ENCODE data around the gene GAS6. TPM values are rescaled to one million over a fixed set of nuclear protein-coding genes. Genes with fewer than 3 reads are reported as not detected.
"Not testable (repeated sequence)": the region's sequence is repeated elsewhere in the genome, so short reads cannot be mapped to it uniquely, and the experiment has no call there.

Gene GAS6
- total RNA-seq, 1 donor from 2014 or later: 14.8 TPM

DNA sequence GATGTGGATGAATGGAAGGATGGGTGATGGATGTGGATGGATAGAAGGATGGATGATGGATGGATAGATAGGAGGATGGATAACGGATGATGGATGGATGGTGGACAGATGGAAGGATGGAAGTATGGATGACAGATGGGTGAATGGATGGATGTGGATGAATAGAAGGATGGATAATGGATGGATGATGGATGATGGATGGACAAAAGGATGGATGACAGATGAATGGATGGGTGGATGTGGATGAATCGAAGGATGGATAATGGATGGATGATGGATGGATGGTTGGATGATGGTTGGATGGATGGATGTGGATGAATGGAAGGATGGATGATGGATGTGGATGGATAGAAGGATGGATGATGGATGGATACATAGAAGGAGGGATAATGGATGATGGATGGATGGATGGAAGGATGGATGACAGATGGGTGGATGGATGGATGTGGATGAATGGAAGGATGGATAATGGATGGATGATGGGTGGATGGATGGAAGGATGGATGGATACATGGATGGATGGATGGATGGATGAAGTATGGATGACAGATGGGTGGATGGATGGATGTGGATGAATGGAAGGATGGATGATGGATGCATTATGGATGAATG is 65.6 kb downstream of the GAS6 start:
- H3K36me3 Mint-ChIP-seq (ENCODE audit: unreplicated experiment): no peaks in the 10 kb centered on the region
- H3K9me3 Mint-ChIP-seq (ENCODE audit: unreplicated experiment): no peaks in the 10 kb centered on the region
- H3K27ac Mint-ChIP-seq (ENCODE audit: unreplicated experiment): no peak overlapping the region
- DNase-seq (ENCODE audit: extremely low spot score, unreplicated experiment): no peak
- TF ChIP-seq, protein P1, sequence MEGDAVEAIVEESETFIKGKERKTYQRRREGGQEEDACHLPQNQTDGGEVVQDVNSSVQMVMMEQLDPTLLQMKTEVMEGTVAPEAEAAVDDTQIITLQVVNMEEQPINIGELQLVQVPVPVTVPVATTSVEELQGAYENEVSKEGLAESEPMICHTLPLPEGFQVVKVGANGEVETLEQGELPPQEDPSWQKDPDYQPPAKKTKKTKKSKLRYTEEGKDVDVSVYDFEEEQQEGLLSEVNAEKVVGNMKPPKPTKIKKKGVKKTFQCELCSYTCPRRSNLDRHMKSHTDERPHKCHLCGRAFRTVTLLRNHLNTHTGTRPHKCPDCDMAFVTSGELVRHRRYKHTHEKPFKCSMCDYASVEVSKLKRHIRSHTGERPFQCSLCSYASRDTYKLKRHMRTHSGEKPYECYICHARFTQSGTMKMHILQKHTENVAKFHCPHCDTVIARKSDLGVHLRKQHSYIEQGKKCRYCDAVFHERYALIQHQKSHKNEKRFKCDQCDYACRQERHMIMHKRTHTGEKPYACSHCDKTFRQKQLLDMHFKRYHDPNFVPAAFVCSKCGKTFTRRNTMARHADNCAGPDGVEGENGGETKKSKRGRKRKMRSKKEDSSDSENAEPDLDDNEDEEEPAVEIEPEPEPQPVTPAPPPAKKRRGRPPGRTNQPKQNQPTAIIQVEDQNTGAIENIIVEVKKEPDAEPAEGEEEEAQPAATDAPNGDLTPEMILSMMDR (IDR thresholded peaks at IDR 0.05): no peak
- peaks cover under 1% of the 10 kb centered on the region for H3K27me3 Mint-ChIP-seq (ENCODE audit: unreplicated experiment)
- peaks cover 4% of the 10 kb centered on the region for H3K4me1 Mint-ChIP-seq (ENCODE audit: unreplicated experiment)
- no peak overlapping the region for H3K4me3 Mint-ChIP-seq (ENCODE audit: unreplicated experiment)

DNA sequence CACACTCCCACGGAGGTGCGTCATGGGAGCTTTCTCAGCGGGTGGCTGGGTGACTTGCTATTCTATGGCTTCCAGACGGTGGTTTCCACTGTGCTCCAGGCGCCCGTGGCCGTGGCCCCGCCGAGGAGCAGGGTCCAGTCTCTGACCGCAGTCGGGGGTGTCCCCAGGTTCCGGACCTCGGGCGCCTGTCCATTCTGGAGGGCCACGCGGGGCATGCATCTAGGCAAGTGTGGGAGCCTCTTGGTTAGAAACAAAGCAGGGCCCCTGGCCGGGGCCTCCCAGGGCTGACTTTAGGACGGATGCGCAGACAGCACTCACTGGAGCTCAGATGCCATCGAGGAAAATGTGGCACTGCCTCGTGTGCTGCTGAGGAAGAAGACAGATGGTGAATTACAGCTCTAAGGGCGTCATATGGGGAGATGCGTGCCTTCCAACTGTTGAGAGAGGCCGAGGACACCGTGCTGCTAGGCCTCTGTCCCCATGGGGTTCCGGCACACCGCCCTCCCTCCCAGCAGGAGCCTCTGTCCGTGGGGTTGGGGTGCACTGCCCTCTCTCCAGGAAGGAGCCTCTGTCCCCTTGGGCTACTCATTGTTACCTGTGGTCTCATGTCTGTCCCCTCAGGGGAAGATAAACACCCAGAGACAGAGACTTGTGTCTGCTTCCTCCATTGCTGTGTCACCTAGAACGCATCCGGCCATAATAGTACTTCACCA is 66.8 kb downstream of the GAS6 start:
- H3K36me3 Mint-ChIP-seq (ENCODE audit: unreplicated experiment): no peaks in the 10 kb centered on the region
- TF ChIP-seq, protein P1 (IDR thresholded peaks at IDR 0.05): no peak
- DNase-seq (ENCODE audit: extremely low spot score, unreplicated experiment): no peak
- H3K27ac Mint-ChIP-seq (ENCODE audit: unreplicated experiment): no peak overlapping the region
- H3K9me3 Mint-ChIP-seq (ENCODE audit: unreplicated experiment): no peaks in the 10 kb centered on the region
- H3K27me3 Mint-ChIP-seq (ENCODE audit: unreplicated experiment): peaks cover 9% of the 10 kb centered on the region
- H3K4me1 Mint-ChIP-seq (ENCODE audit: unreplicated experiment): peaks cover 1% of the 10 kb centered on the region
- no peak overlapping the region for H3K4me3 Mint-ChIP-seq (ENCODE audit: unreplicated experiment)

DNA sequence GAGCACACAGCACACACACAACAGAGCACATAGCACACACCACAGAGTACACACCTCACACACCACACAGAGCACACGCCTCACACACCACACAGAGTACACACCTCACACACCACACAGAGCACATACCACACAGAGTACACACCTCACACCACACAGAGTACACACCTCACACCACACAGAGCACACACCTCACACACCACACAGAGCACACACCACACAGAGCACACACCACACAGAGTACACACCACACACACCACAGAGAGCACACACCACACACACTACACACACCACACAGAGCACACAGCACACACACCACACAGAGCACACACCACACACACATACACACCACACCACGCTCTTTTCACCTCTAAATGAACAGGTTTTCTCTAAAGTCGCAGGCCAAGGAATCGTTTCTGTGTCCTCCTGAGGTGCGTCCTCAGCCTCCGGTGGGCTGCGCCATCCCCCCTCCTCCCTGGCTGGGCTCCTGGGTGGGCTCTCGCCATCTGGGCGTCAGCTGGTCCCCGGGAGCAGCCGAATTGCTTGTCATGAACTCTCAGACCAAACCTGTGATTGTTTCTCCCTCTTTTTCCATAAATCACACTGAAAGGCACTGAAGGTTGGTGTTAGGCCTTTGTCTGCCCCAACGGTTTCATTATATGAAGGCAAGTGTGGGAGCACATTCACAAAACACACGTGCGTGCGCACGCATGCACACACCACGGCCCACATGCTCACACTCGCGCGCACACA is 67.5 kb downstream of the GAS6 start:
- no peak overlapping the region for H3K27ac Mint-ChIP-seq (ENCODE audit: unreplicated experiment)
- no peaks in the 10 kb centered on the region for H3K4me1 Mint-ChIP-seq (ENCODE audit: unreplicated experiment)
- no peaks in the 10 kb centered on the region for H3K36me3 Mint-ChIP-seq (ENCODE audit: unreplicated experiment)
- no peak overlapping the region for H3K4me3 Mint-ChIP-seq (ENCODE audit: unreplicated experiment)
- DNase-seq (ENCODE audit: extremely low spot score, unreplicated experiment): no peak
- TF ChIP-seq, protein P1 (IDR thresholded peaks at IDR 0.05): no peak
- H3K9me3 Mint-ChIP-seq (ENCODE audit: unreplicated experiment): no peaks in the 10 kb centered on the region
- peaks cover 9% of the 10 kb centered on the region for H3K27me3 Mint-ChIP-seq (ENCODE audit: unreplicated experiment)

DNA sequence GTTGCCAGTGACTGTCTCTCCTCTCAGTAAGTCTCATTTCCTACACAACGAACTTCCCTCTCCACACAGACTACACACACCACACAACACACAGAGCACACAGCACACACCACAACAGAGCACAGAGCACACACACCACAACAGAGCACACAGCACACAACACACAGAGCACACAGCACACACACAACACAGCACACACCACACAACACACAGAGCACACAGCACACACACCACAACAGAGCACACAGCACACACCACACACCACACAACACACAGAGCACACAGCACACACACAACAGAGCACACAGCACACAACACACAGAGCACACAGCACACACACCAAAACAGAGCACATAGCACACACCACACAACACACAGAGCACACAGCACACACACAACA is 68.5 kb downstream of the GAS6 start:
- not testable (repeated sequence) for H3K4me3 Mint-ChIP-seq (ENCODE audit: unreplicated experiment); H3K36me3 Mint-ChIP-seq (ENCODE audit: unreplicated experiment); H3K4me1 Mint-ChIP-seq (ENCODE audit: unreplicated experiment); H3K27ac Mint-ChIP-seq (ENCODE audit: unreplicated experiment); H3K9me3 Mint-ChIP-seq (ENCODE audit: unreplicated experiment); DNase-seq (ENCODE audit: extremely low spot score, unreplicated experiment); H3K27me3 Mint-ChIP-seq (ENCODE audit: unreplicated experiment)

DNA sequence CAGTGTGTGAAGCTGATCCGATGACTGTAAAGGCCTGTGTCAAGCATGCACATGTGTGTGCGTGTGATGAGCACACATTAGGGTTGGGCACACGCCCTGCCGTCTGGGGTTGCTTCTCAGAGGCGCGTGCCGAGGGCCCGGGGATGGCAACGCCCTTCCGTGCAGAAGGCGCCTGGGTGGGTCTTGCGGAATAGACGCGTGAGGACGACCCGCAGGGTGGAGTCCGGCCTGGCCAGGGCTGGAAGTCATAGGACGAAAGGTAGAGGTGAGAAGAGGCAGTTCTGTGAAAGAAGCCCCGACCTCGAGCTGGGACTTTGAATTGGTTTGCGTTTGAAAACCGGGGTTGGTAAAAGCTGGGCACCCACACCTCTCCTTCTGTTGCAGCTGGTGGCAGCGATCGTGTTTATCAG is 69.1 kb downstream of the GAS6 start:
- H3K9me3 Mint-ChIP-seq (ENCODE audit: unreplicated experiment): no peaks in the 10 kb centered on the region
- no peaks in the 10 kb centered on the region for H3K36me3 Mint-ChIP-seq (ENCODE audit: unreplicated experiment)
- H3K27me3 Mint-ChIP-seq (ENCODE audit: unreplicated experiment): peaks cover 9% of the 10 kb centered on the region
- no peak overlapping the region for H3K27ac Mint-ChIP-seq (ENCODE audit: unreplicated experiment)
- H3K4me1 Mint-ChIP-seq (ENCODE audit: unreplicated experiment): no peaks in the 10 kb centered on the region
- DNase-seq (ENCODE audit: extremely low spot score, unreplicated experiment): no peak
- H3K4me3 Mint-ChIP-seq (ENCODE audit: unreplicated experiment): no peak overlapping the region
- TF ChIP-seq, protein P1 (IDR thresholded peaks at IDR 0.05): no peak
